Osteoblast (primary cell): ENCODE results near the gene TXLNB. TPM values are rescaled to one million over a fixed set of nuclear protein-coding genes. Genes with fewer than 3 reads are reported as not detected.

ENCODE experiments used
- DNase-seq: peaks from one replicate; pipeline ENCODE4 v3.0.0; 2011; ENCODE audit warnings: low spot score, mixed read lengths; ENCODE audit not compliant: insufficient read length; ENCODE audit errors: missing footprints
- H2AFZ ChIP-seq: 2 replicates; pipeline ENCODE4 v1.6.0; 2011; ENCODE audit warnings: mild to moderate bottlenecking, low read length
- H3K27ac ChIP-seq: 2 replicates; pipeline ENCODE4 v1.5.1; 2011; ENCODE audit warnings: mild to moderate bottlenecking, low read depth, low read length, moderate library complexity
- H3K27me3 ChIP-seq: 2 replicates; pipeline ENCODE4 v1.6.0; 2012; ENCODE audit warnings: mild to moderate bottlenecking, control low read depth, inconsistent platforms, low read length, moderate library complexity; ENCODE audit not compliant: insufficient read depth
- H3K36me3 ChIP-seq: 2 replicates; pipeline ENCODE4 v1.5.1; 2011; ENCODE audit warnings: mild to moderate bottlenecking, low read length, control low read depth, moderate library complexity; ENCODE audit not compliant: insufficient read depth
- H3K4me1 ChIP-seq: 2 replicates; pipeline ENCODE4 v1.5.1; 2011; ENCODE audit warnings: mild to moderate bottlenecking, low read length, control low read depth, moderate library complexity; ENCODE audit not compliant: insufficient read depth
- H3K4me2 ChIP-seq: 2 replicates; pipeline ENCODE4 v1.6.0; 2011; ENCODE audit warnings: mild to moderate bottlenecking, low read length; ENCODE audit not compliant: insufficient read depth
- H3K4me3 ChIP-seq: fragments of 200-600 bp; sonication (generic); 3 replicates; pipeline ENCODE4 v1.5.1; 2012; ENCODE audit warnings: mild to moderate bottlenecking, low read length, inconsistent platforms; ENCODE audit not compliant: insufficient read depth
- H3K79me2 ChIP-seq: 2 replicates; pipeline ENCODE4 v1.6.0; 2012; ENCODE audit warnings: mild to moderate bottlenecking, low read length, control low read depth, inconsistent platforms; ENCODE audit not compliant: insufficient read depth
- H3K9me3 ChIP-seq: 2 replicates; pipeline ENCODE4 v1.5.1; 2011; ENCODE audit warnings: low read depth, low read length, control low read depth
- H4K20me1 ChIP-seq: 2 replicates; pipeline ENCODE4 v1.6.0; 2012; ENCODE audit warnings: mild to moderate bottlenecking, low read length, control low read depth; ENCODE audit not compliant: insufficient read depth
- total RNA-seq: library from RNA; depleted of rRNA; stranded (reverse); fragments of >200 nt; gene quantifications from 2 replicates; pipeline ENCODE4 v1.2.3, GENCODE V29; 2012
- TF ChIP-seq, protein P1 (sequence below): IDR thresholded peaks from 2 replicates; pipeline ENCODE4 v1.5.1; 2011; ENCODE audit warnings: mild to moderate bottlenecking, low read depth, low read length, moderate library complexity; ENCODE audit errors: extremely low read depth

Gene TXLNB
- total RNA-seq, 1 donor = 1.8 TPM

GRCh38 chr6:139248911-139249310 is 42.9 kb downstream of the TXLNB start:
- H3K27me3 ChIP-seq = no peaks in the 10 kb centered on the region
- H3K79me2 ChIP-seq = no peaks in the 10 kb centered on the region
- no peaks in the 10 kb centered on the region for H3K36me3 ChIP-seq
- H3K4me2 ChIP-seq = no peak overlapping the region
- TF ChIP-seq, protein P1, sequence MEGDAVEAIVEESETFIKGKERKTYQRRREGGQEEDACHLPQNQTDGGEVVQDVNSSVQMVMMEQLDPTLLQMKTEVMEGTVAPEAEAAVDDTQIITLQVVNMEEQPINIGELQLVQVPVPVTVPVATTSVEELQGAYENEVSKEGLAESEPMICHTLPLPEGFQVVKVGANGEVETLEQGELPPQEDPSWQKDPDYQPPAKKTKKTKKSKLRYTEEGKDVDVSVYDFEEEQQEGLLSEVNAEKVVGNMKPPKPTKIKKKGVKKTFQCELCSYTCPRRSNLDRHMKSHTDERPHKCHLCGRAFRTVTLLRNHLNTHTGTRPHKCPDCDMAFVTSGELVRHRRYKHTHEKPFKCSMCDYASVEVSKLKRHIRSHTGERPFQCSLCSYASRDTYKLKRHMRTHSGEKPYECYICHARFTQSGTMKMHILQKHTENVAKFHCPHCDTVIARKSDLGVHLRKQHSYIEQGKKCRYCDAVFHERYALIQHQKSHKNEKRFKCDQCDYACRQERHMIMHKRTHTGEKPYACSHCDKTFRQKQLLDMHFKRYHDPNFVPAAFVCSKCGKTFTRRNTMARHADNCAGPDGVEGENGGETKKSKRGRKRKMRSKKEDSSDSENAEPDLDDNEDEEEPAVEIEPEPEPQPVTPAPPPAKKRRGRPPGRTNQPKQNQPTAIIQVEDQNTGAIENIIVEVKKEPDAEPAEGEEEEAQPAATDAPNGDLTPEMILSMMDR = no peak
- no peak overlapping the region for H2AFZ ChIP-seq
- no peaks in the 10 kb centered on the region for H3K9me3 ChIP-seq
- no peak overlapping the region for H3K27ac ChIP-seq
- H3K4me1 ChIP-seq = no peaks in the 10 kb centered on the region
- no peak overlapping the region for H3K4me3 ChIP-seq
- no peaks in the 10 kb centered on the region for H4K20me1 ChIP-seq
- DNase-seq = no peak

- Histone ChIP-seq H2AFZ (peak overlapping the region; percentile 0), H3K9me3 (no peaks in the 10 kb centered on the region)
Measured at GRCh38 chr6:139247618-139248017, 44.2 kb downstream of the TXLNB start.

DNA sequence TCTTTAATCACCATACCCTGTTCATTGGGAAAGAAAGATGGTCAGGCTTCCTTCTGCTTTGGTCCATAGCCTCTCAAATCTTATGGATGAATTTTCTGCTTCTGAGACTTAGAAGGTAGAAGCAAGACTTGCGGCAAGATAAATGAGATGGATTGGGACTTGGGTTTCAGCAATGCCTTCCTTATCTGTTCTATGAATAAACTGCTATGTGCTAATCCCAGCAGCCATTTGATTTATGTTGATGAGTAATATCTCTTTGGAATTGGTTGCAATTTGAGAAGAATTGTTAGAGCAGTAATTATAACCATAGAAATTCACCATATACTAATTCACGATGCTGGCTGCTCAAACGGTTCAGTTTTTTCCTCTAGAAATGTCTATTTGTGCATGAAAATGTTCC is 48.3 kb downstream of the TXLNB start:
- Histone ChIP-seq H3K27me3 (no peaks in the 10 kb centered on the region), H3K4me1 (peaks cover 26% of the 10 kb centered on the region), H3K4me2 (no peak overlapping the region), H3K36me3 (no peaks in the 10 kb centered on the region), H3K27ac (no peak overlapping the region), H3K4me3 (no peak overlapping the region), H4K20me1 (no peaks in the 10 kb centered on the region), H3K79me2 (no peaks in the 10 kb centered on the region), H2AFZ (no peak overlapping the region), H3K9me3 (no peaks in the 10 kb centered on the region)
- TF ChIP-seq, protein P1 = no peak
- DNase-seq = peak; percentile 22

More at GRCh38 chr6:139247618-139248017, 44.2 kb downstream of the TXLNB start:
- no peak overlapping the region for H3K4me2 ChIP-seq
- no peaks in the 10 kb centered on the region for H4K20me1 ChIP-seq
- H3K27ac ChIP-seq = no peak overlapping the region
- peaks cover 5% of the 10 kb centered on the region for H3K4me1 ChIP-seq
- no peaks in the 10 kb centered on the region for H3K79me2 ChIP-seq
- TF ChIP-seq, protein P1 = no peak
- no peak overlapping the region for H3K4me3 ChIP-seq
- DNase-seq = no peak
- no peaks in the 10 kb centered on the region for H3K27me3 ChIP-seq
- no peaks in the 10 kb centered on the region for H3K36me3 ChIP-seq

GRCh38 chr6:139242457-139243240 is 49.1 kb downstream of the TXLNB start:
- Histone ChIP-seq H3K27me3 (no peaks in the 10 kb centered on the region), H3K27ac (no peak overlapping the region), H3K36me3 (no peaks in the 10 kb centered on the region), H3K4me3 (no peak overlapping the region), H3K9me3 (no peaks in the 10 kb centered on the region), H3K4me1 (peaks cover 26% of the 10 kb centered on the region), H3K79me2 (no peaks in the 10 kb centered on the region), H3K4me2 (no peak overlapping the region), H4K20me1 (no peaks in the 10 kb centered on the region), H2AFZ (no peak overlapping the region)
- no peak for DNase-seq
- TF ChIP-seq, protein P1 = no peak
